Adipocyte (in vitro differentiated cells): ENCODE data around the gene PTK7.
A peak's percentile ranks its signal among the peaks of the same experiment; 100 is the strongest.
"Not testable (repeated sequence)": the region's sequence is repeated elsewhere in the genome, so short reads cannot be mapped to it uniquely, and the experiment has no call there.

Experiments used
- DNase-seq: peaks from one replicate; pipeline ENCODE4 v3.0.0-alpha.2; 2015; ENCODE audit warnings: low read depth
- H3K27me3 ChIP-seq: replicated peaks from 2 replicates; pipeline ENCODE4 v1.7.0; 2013; ENCODE audit warnings: mild to moderate bottlenecking, low read length, moderate library complexity; ENCODE audit not compliant: control insufficient read depth, insufficient read depth
- H3K36me3 ChIP-seq: 2 replicates; pipeline ENCODE4 v1.7.0; 2013; ENCODE audit warnings: low read length, mild to moderate bottlenecking, moderate library complexity; ENCODE audit not compliant: control insufficient read depth, insufficient read depth, severe bottlenecking
- H3K4me1 ChIP-seq: 2 replicates; pipeline ENCODE4 v1.7.0; 2013; ENCODE audit warnings: mild to moderate bottlenecking, low read length, moderate library complexity; ENCODE audit not compliant: control insufficient read depth, insufficient read depth
- H3K4me3 ChIP-seq: 2 replicates; pipeline ENCODE4 v1.7.0; 2013; ENCODE audit warnings: mild to moderate bottlenecking, low read length, moderate library complexity
- H3K9ac ChIP-seq: 2 replicates; pipeline ENCODE4 v1.7.0; 2013; ENCODE audit warnings: mild to moderate bottlenecking, low read length, moderate library complexity
- H3K9me3 ChIP-seq: 2 replicates; pipeline ENCODE4 v1.7.0; 2013; ENCODE audit warnings: mild to moderate bottlenecking, low read length, moderate library complexity; ENCODE audit not compliant: control insufficient read depth

PTK7 gene

GRCh38 chr6:43076464-43077332 is 584 bp downstream of the PTK7 start:
- H3K4me3 ChIP-seq: peak overlapping the region; percentile 89
- H3K4me1 ChIP-seq: peaks cover 12% of the 10 kb centered on the region
- peaks cover 9% of the 10 kb centered on the region for H3K36me3 ChIP-seq
- H3K9ac ChIP-seq: peak overlapping the region; percentile 89
- DNase-seq: peak; percentile 67
- H3K27me3 ChIP-seq: no peaks in the 10 kb centered on the region
- H3K9me3 ChIP-seq: no peaks in the 10 kb centered on the region

DNA sequence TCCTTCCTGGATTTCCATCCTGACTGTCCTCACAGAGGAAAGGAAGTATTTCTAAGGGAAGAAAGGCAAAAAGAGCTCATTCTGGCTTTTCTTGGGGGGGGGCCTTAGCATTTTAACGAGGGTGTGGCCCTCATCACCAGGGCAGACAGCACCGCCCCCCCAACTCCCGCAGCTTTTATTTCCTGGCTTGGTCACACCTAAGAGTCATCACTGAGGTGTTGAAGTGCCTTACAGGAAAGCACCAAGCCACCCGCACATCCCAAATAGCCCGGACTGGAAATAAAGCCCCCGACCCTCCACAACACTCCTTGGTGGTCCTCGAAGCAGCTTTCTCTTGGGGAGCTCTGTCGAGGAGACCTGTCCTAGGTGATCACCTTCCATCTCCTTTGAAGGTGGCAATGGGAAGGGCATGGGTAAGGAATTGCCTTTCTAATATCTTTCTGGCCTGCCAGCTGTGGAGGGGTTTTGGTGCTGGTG is 1.3 kb downstream of the PTK7 start:
- peaks cover 12% of the 10 kb centered on the region for H3K4me1 ChIP-seq
- no peaks in the 10 kb centered on the region for H3K27me3 ChIP-seq
- no peaks in the 10 kb centered on the region for H3K9me3 ChIP-seq
- no peak for DNase-seq
- peaks cover 5% of the 10 kb centered on the region for H3K36me3 ChIP-seq
- peak overlapping the region; percentile 89 for H3K9ac ChIP-seq
- H3K4me3 ChIP-seq: peak overlapping the region; percentile 89

- Histone ChIP-seq H3K27me3 (no peaks in the 10 kb centered on the region), H3K4me3 (peak overlapping the region; percentile 89), H3K36me3 (peaks cover 5% of the 10 kb centered on the region), H3K9me3 (no peaks in the 10 kb centered on the region), H3K9ac (no peak overlapping the region), H3K4me1 (peaks cover 12% of the 10 kb centered on the region)
- DNase-seq: peak; percentile 64
Observed at GRCh38 chr6:43077981-43078511, 1.9 kb downstream of the PTK7 start.

GRCh38 chr6:43078691-43079090 is 2.6 kb downstream of the PTK7 start:
- no peaks in the 10 kb centered on the region for H3K27me3 ChIP-seq
- no peak overlapping the region for H3K9ac ChIP-seq
- DNase-seq: peak; percentile 86
- H3K4me3 ChIP-seq: no peak overlapping the region
- H3K36me3 ChIP-seq: peaks cover 4% of the 10 kb centered on the region
- H3K4me1 ChIP-seq: peaks cover 12% of the 10 kb centered on the region
- no peaks in the 10 kb centered on the region for H3K9me3 ChIP-seq

DNA sequence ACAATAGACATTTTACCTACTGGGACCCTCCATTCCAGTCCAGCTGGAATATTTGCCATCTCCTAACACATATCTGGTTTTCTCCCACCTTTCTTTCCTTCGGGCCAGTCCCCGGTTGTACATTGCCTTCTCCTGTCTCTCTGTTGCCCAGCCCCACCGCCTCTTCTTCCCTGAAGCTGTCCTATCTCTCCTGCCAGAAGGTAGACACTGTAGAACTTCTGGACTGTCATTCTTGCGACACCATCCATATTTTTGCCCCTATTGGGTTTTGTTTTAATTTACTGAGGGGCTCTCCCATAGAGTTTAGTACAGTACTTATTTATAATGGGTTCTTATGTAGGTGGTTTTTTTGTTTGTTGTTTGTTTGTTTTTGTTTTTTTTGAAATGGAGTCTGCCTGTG is 4.9 kb downstream of the PTK7 start:
- no peaks in the 10 kb centered on the region for H3K36me3 ChIP-seq
- H3K9me3 ChIP-seq: no peaks in the 10 kb centered on the region
- DNase-seq: no peak
- peaks cover 9% of the 10 kb centered on the region for H3K4me1 ChIP-seq
- H3K27me3 ChIP-seq: no peaks in the 10 kb centered on the region
- no peak overlapping the region for H3K9ac ChIP-seq
- H3K4me3 ChIP-seq: no peak overlapping the region

- not testable (repeated sequence) for H3K9me3 ChIP-seq, H3K4me3 ChIP-seq, H3K36me3 ChIP-seq, H3K9ac ChIP-seq, H3K27me3 ChIP-seq
- peaks cover 11% of the 10 kb centered on the region for H3K4me1 ChIP-seq
- DNase-seq: peak; percentile 49
Observed at GRCh38 chr6:43081922-43082321, 5.8 kb downstream of the PTK7 start.

GRCh38 chr6:43082806-43083655 is 6.9 kb downstream of the PTK7 start:
- no peaks in the 10 kb centered on the region for H3K9me3 ChIP-seq

GRCh38 chr6:43086022-43086658 is 10.0 kb downstream of the PTK7 start:
- H3K4me3 ChIP-seq: no peak overlapping the region
- no peak for DNase-seq
- no peaks in the 10 kb centered on the region for H3K36me3 ChIP-seq
- no peaks in the 10 kb centered on the region for H3K27me3 ChIP-seq
- peaks cover 5% of the 10 kb centered on the region for H3K4me1 ChIP-seq
- H3K9ac ChIP-seq: no peak overlapping the region
- H3K9me3 ChIP-seq: no peaks in the 10 kb centered on the region

More at GRCh38 chr6:43082806-43083655, 6.9 kb downstream of the PTK7 start:
- DNase-seq: no peak
- no peak overlapping the region for H3K4me3 ChIP-seq
- no peak overlapping the region for H3K9ac ChIP-seq
- no peaks in the 10 kb centered on the region for H3K27me3 ChIP-seq
- no peaks in the 10 kb centered on the region for H3K36me3 ChIP-seq
- peaks cover 5% of the 10 kb centered on the region for H3K4me1 ChIP-seq

GRCh38 chr6:43088654-43089056 is 12.5 kb downstream of the PTK7 start:
- Histone ChIP-seq H3K36me3 (no peaks in the 10 kb centered on the region), H3K4me1 (peaks cover 9% of the 10 kb centered on the region), H3K27me3 (no peaks in the 10 kb centered on the region), H3K9ac (no peak overlapping the region), H3K9me3 (no peaks in the 10 kb centered on the region), H3K4me3 (no peak overlapping the region)
- no peak for DNase-seq

DNA sequence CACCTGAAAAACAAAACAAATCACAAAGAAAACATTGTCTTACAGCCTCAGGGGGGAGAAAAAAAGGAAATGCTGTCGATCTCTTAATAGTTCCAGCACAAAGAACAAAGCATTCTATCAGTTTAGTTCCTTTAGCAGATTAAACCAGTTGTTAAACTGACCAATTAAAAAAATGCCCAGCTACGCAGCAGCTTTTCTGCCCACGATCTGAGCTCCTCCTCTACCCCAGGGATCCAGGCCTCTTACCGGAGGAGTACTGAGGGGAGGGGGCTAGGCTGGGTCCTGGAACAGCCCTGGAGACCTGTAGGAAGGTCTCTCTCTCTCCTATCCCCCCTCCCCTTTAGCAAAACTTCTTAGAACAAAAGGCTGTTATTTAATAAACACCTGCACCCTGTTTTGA is 13.4 kb downstream of the PTK7 start:
- DNase-seq: no peak
- H3K4me3 ChIP-seq: no peak overlapping the region

More for the DNA sequence above, 13.4 kb downstream of the PTK7 start:
- Histone ChIP-seq H3K27me3 (no peaks in the 10 kb centered on the region), H3K36me3 (no peaks in the 10 kb centered on the region), H3K4me1 (peaks cover 15% of the 10 kb centered on the region), H3K9ac (no peak overlapping the region), H3K9me3 (no peaks in the 10 kb centered on the region)
